HepG2 (cell line): ENCODE results near the gene ASGR1. TPM values are rescaled to one million over a fixed set of nuclear protein-coding genes. Genes with fewer than 3 reads are reported as not detected.

Experiments
- ATRX ChIP-seq: sonication (generic); formaldehyde crosslinking; IDR thresholded peaks from 2 replicates; pipeline ENCODE4 v1.4.0; 2020; ENCODE audit warnings: missing genetic modification reagents, borderline replicate concordance
- CCDC6 ChIP-seq: sonication (generic); formaldehyde crosslinking; IDR thresholded peaks from 2 replicates; pipeline ENCODE4 v1.8.1; 2022; ENCODE audit warnings: mild to moderate bottlenecking, missing genetic modification reagents, moderate library complexity
- CHCHD3 ChIP-seq: sonication (generic); formaldehyde crosslinking; IDR thresholded peaks from 2 replicates; pipeline ENCODE4 v1.8.0; 2022; ENCODE audit warnings: mild to moderate bottlenecking, missing genetic modification reagents, moderate library complexity
- DMTF1 ChIP-seq: sonication (generic); formaldehyde crosslinking; IDR thresholded peaks from 2 replicates; pipeline ENCODE4 v1.4.0; 2020; ENCODE audit warnings: mild to moderate bottlenecking, missing genetic modification reagents
- DZIP1 ChIP-seq: sonication (generic); formaldehyde crosslinking; IDR thresholded peaks from 2 replicates; pipeline ENCODE4 v1.5.0; 2020; ENCODE audit warnings: mild to moderate bottlenecking, missing genetic modification reagents
- FOXK1 ChIP-seq: sonication (generic); formaldehyde crosslinking; IDR thresholded peaks from 2 replicates; pipeline ENCODE4 v1.4.0; 2020; ENCODE audit warnings: low read depth, missing genetic modification reagents, borderline replicate concordance
- KDM2A ChIP-seq: sonication (generic); formaldehyde crosslinking; IDR thresholded peaks from 2 replicates; pipeline ENCODE4 v1.4.0; 2020; ENCODE audit warnings: low read depth, missing genetic modification reagents, borderline replicate concordance
- MATR3 ChIP-seq: sonication (generic); formaldehyde crosslinking; IDR thresholded peaks from 2 replicates; pipeline ENCODE4 v1.4.0; 2020; ENCODE audit warnings: missing genetic modification reagents
- REXO4 ChIP-seq: sonication (generic); formaldehyde crosslinking; IDR thresholded peaks from 2 replicates; pipeline ENCODE4 v1.8.0; 2022; ENCODE audit warnings: missing genetic modification reagents, mild to moderate bottlenecking, borderline replicate concordance
- SP4 ChIP-seq: sonication (generic); formaldehyde crosslinking; IDR thresholded peaks from 2 replicates; pipeline ENCODE4 v1.8.1; 2023; ENCODE audit warnings: mild to moderate bottlenecking, missing genetic modification reagents
- ZBTB42 ChIP-seq: sonication (generic); formaldehyde crosslinking; IDR thresholded peaks from 2 replicates; pipeline ENCODE4 v1.5.0; 2020; ENCODE audit warnings: mild to moderate bottlenecking, missing genetic modification reagents
- ZC3H4 ChIP-seq: sonication (generic); formaldehyde crosslinking; IDR thresholded peaks from 2 replicates; pipeline ENCODE4 v1.4.0; 2020; ENCODE audit warnings: missing genetic modification reagents, borderline replicate concordance
- ZMYM3 ChIP-seq: sonication (generic); formaldehyde crosslinking; IDR thresholded peaks from 2 replicates; pipeline ENCODE4 v1.5.1; 2020; ENCODE audit warnings: mild to moderate bottlenecking, missing genetic modification reagents
- ZNF547 ChIP-seq: sonication (generic); formaldehyde crosslinking; IDR thresholded peaks from 2 replicates; pipeline ENCODE4 v1.5.1; 2020; ENCODE audit warnings: mild to moderate bottlenecking, missing genetic modification reagents
- ZNF646 ChIP-seq: sonication (generic); formaldehyde crosslinking; IDR thresholded peaks from 2 replicates; pipeline ENCODE4 v1.9.0; 2021; ENCODE audit warnings: mild to moderate bottlenecking, missing genetic modification reagents
- ZNF747 ChIP-seq: sonication (generic); formaldehyde crosslinking; IDR thresholded peaks from 2 replicates; pipeline ENCODE4 v1.8.1; 2023; ENCODE audit warnings: missing genetic modification reagents, mild to moderate bottlenecking, borderline replicate concordance
- polyA plus RNA-seq, 8 experiments: library from polyadenylated mRNA; depleted of rRNA in 3 of 8; stranded (reverse) in 7 of 8; unstranded in 1 of 8; fragments of >200 nt; fragmentation: Illumina TruSeq in 4 of 8; extraction: Trizol in 4 of 8; gene quantifications; 2 replicates each; pipeline versions ENCODE4 v1.2.1 to v1.2.3, GENCODE V29; 2011 to 2016; ENCODE audit warnings: low read depth in 4 of 8, missing spikeins in 1 of 8, mixed read lengths in 1 of 8; ENCODE audit not compliant: insufficient read depth in 1 of 8
- total RNA-seq, 5 experiments: library from RNA; depleted of rRNA; stranded (reverse); fragments of >200 nt; fragmentation: Illumina TruSeq; extraction: Trizol; gene quantifications; 2 replicates each; pipeline ENCODE4 v1.2.3, GENCODE V29; 2016; ENCODE audit warnings: low read depth in 1 of 5
- TF ChIP-seq, protein P1 (sequence below): IDR thresholded peaks from 2 replicates; pipeline ENCODE4 v1.6.1; 2018; ENCODE audit warnings: missing genetic modification reagents, mild to moderate bottlenecking, missing compliant biosample characterization

The ASGR1 gene
- total and polyA plus RNA-seq, 2 of the 13 experiments (the other 11 are each of a cell fraction or from before 2014, with no cell fraction given) = 353 to 796 TPM

- TF ChIP-seq ZNF547 (CRISPR knock-in tag) (peak; percentile 93; the same call in 1 of the 2 replicates), ZNF646 (no peak), ZBTB42 (no peak), ZMYM3 (CRISPR knock-in tag) (peak; percentile 76; the same call in 1 of the 2 replicates), ZNF747 (no peak), CHCHD3 (CRISPR knock-in tag) (no peak), DZIP1 (CRISPR knock-in tag) (peak; percentile 66; the same call in 1 of the 2 replicates), REXO4 (CRISPR knock-in tag) (no peak), CCDC6 (CRISPR knock-in tag) (peak; percentile 79), ZC3H4 (CRISPR knock-in tag) (no peak), KDM2A (CRISPR knock-in tag) (peak; percentile 86; the same call in 1 of the 2 replicates), MATR3 (CRISPR knock-in tag) (no peak), ATRX (CRISPR knock-in tag) (no peak), SP4 (CRISPR knock-in tag) (peak; percentile 58), DMTF1 (CRISPR knock-in tag) (peak; percentile 91; the same call in 1 of the 2 replicates), FOXK1 (CRISPR knock-in tag) (peak; percentile 80; the same call in 1 of the 2 replicates)
- TF ChIP-seq, protein P1, sequence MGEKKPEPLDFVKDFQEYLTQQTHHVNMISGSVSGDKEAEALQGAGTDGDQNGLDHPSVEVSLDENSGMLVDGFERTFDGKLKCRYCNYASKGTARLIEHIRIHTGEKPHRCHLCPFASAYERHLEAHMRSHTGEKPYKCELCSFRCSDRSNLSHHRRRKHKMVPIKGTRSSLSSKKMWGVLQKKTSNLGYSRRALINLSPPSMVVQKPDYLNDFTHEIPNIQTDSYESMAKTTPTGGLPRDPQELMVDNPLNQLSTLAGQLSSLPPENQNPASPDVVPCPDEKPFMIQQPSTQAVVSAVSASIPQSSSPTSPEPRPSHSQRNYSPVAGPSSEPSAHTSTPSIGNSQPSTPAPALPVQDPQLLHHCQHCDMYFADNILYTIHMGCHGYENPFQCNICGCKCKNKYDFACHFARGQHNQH (CRISPR knock-in tag) = peak; percentile 86
These were observed 22.7 kb downstream of the ASGR1 start (continued) for GRCh38 chr17:7156342-7156940.
